ENCODE measurements around the gene PDE4C.

The PDE4C gene

GRCh38 chr19:18198374-18198773, 27.9 kb downstream of the PDE4C start:
- DNase-seq (ENCODE audit: insufficient read length, low spot score) (no peak), FAIRE-seq (no peak)
- TF ChIP-seq CTCF (IDR thresholded peaks at IDR 0.05; ENCODE audit: insufficient read depth, missing control alignments), result no peak

DNA sequence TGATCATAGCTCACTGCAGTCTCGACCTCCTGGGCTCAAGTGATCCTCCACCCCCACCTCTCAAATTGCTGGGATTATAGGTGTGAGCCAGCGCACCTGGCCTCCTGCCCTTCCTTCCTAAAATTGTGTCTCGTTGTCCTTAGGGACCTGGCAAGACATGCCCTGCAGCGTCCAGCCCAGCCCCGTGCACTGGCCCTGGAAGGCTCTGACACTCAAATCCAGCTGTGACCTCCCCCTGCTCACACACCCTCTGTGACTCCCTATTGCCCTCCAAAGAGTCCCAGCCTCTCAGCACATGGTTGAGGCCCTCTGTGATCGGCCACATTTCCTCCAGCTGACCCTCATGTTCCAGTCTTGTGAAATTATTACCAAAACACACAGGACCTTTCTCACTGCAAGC, 28.3 kb downstream of the PDE4C start:
- TF ChIP-seq CTCF (IDR thresholded peaks at IDR 0.05; ENCODE audit: insufficient read depth, missing control alignments), result no peak
- no peak for DNase-seq (ENCODE audit: insufficient read length, low spot score)
- no peak for FAIRE-seq

- DNase-seq (ENCODE audit: insufficient read length, low spot score) (no peak), FAIRE-seq (no peak)
- no peak for TF ChIP-seq CTCF (IDR thresholded peaks at IDR 0.05; ENCODE audit: insufficient read depth, missing control alignments)
Measured at GRCh38 chr19:18197306-18197705, 28.9 kb downstream of the PDE4C start.

DNA sequence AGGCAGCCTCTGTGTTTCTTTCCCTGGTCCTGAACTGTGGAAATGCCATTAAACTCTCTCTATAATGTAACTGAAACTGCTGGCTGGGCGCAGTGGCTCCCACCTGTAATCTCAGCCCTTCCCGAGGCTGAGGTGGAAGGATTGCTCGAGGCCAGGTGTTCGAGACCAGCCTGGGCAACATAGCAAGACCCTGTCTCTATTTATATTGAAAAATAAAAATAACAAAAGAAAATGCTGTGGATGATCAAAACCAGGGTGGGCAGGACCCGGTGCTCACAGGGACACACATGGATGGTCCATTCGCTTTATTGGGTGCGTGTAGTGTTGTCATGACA, 29.8 kb downstream of the PDE4C start:
- DNase-seq (ENCODE audit: insufficient read length, low spot score) (no peak), FAIRE-seq (no peak)
- TF ChIP-seq CTCF (IDR thresholded peaks at IDR 0.05; ENCODE audit: insufficient read depth, missing control alignments), result no peak

GRCh38 chr19:18194554-18195238, 31.5 kb downstream of the PDE4C start:
- peak; percentile 21 for DNase-seq (ENCODE audit: insufficient read length, low spot score)
- FAIRE-seq, result no peak

DNA sequence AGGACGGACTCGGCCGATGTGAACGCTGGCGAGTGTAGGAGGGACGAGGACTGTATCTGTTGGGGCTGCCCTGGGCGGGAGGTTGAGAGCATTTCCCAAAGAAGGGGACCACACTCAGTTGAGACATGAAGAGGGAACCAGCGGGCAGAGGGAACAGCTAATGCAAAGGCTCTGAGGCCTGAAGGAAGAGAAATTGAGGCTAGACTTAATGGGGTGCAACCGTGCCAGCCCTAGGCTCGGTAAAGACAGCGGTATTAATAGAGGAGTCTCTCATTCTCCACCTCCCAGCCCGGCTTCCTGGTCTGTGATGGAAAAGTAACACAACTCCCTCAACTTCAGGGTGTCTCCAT, 32.1 kb downstream of the PDE4C start:
- DNase-seq (ENCODE audit: insufficient read length, low spot score) (no peak), FAIRE-seq (no peak)
- no peak for TF ChIP-seq CTCF (IDR thresholded peaks at IDR 0.05; ENCODE audit: insufficient read depth, missing control alignments)

More at GRCh38 chr19:18194554-18195238, 31.5 kb downstream of the PDE4C start:
- TF ChIP-seq CTCF (IDR thresholded peaks at IDR 0.05; ENCODE audit: insufficient read depth, missing control alignments), result no peak

- no peak for TF ChIP-seq CTCF (IDR thresholded peaks at IDR 0.05; ENCODE audit: insufficient read depth, missing control alignments)
- DNase-seq (ENCODE audit: insufficient read length, low spot score), result no peak
- FAIRE-seq, result no peak
Measured at GRCh38 chr19:18193388-18194180, 32.7 kb downstream of the PDE4C start.

Data from D721Med (cell line).